Daoy (cell line): ENCODE results near the gene ZNF280A. TPM values are rescaled to one million over a fixed set of nuclear protein-coding genes. Genes with fewer than 3 reads are reported as not detected.
"Not testable (repeated sequence)": the region's sequence is repeated elsewhere in the genome, so short reads cannot be mapped to it uniquely, and the experiment has no call there.

Experiments
- DNase-seq: peaks from one replicate; pipeline ENCODE4 v3.0.0-alpha.2; 2015; ENCODE audit warnings: low read depth
- total RNA-seq: library from RNA; depleted of rRNA; stranded (reverse); fragments of >200 nt; shearing (Covaris generic); gene quantifications from 2 replicates; pipeline ENCODE4 v1.2.3, GENCODE V29; 2014

Gene ZNF280A
- total RNA-seq, 1 experiment from 2014 or later: 0.06 TPM

DNA sequence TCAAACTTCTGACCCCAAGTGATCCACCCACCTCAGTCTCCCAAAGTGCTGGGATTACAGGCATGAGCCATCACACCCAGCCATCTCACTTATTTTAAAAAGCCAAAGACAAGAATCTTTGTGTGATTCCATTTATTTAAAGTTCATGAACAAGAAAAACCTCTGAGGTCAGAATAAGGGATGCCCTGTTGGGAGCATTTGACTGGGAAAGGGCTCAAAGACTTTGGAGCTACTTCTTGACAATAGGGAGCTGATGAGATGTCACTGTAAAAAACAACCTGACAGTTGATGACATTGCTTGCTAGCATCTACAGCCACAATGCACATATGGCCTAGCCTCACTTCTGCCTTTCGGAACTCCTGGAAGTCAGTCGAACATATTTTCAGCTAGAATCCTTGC lies 6.5 kb downstream of the ZNF280A start:
- DNase-seq: no peak

DNA sequence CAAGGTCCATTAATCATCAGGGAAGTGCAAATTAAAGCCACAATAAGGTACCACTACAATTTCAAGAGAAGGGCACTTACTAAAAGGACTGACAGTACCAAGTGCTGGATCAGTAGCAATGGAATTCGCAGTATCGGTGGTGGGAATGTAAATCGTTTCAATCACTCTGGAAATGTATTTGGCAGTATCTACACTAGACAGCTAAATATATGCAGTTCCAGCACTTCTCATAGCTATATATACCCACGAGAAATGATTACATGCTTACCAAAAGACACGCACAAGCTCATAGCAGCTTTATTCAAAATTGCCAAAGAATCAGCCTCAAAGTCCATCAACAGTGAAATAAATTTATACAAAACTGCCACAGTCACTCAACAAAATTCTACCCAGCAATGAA lies 7.1 kb downstream of the ZNF280A start:
- DNase-seq: no peak

DNA sequence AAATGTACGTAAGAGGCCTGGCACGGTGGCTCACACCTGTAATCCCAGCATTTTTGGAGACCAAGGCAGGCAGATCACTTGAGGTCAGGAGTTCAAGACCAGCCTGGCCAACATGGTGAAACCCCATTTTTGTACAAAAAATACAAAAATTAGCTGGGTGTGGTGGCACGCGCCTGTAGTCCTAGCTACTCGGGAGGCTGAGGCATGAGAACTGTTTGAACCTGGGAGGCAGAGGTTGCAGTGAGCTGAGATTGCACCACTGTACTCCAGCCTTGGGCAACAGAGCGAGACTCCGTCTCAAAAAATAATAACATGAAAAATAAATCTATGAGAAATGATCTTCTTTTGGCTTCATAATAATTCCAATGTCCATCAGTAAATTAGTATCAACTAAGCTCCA lies 9.2 kb downstream of the ZNF280A start:
- DNase-seq: not testable (repeated sequence)

DNA sequence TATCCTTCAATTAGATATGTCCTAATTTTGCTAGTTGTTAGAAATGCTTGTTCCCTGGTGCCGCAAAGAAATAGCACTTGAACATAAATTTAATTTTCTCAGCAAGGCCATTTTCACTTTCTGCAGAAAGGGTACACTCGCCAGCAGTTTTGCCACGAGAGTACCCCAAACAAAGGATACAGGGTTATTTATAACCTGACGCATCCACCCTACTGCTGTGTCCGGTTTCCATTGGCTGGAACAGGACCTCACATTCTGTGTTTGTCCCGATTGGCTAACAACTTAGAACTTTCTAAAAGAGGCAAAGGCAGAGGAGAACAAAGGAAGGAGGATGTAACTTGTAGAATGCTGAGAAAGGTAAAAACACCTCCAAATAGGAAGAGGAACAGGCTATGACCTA lies 10.2 kb downstream of the ZNF280A start:
- not testable (repeated sequence) for DNase-seq

DNA sequence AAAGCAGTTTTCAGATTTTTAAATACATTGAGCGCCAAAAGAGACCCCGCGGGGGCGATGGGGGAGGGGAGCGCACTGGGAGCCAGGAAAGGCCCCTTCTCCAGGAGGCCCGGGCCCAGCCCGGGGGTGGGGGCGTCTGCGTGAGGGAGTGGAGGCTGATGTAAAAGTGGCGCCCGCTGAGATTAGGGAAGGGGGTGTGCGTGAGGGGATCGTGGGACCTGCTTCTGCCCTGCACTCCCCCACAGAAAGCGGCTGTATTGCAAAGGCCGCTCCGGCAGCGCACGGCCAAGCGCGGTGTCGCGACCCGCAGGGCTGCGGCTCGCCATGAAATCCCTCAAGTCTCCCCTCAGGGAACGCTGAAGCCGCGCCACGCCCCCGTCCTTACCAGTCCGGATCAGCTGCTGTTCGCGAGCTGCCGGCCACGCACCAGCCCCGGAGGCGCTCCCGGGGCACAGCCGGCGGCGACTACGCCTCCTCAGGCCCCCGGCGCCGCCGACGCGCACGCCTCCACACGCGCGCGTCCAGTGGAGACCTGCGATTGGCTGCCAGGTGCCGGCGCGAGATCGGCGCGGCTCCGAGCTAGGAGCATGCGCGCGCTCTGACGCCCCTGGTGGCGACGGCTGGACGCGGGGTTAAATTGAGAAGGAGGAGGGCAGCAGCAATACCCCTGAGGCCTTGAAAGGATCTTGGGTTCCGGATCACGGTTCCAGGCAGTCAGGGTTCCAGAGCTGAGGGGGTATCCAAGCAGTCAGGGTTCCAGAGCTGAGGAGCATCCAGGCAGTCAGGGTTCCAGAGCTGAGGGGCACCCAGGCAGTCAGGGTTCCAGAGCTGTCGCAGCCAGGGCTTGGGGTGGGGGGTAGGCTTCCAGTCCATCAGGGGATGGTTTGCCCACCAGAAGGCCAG lies 11.5 kb downstream of the ZNF280A start, which contains the start of gene ZNF280B:
Gene ZNF280B, minus strand, starts transcription at position 469 of the 903 bp plus-strand sequence. CDS start 19,344 bp downstream, outside the sequence.
- peak; percentile 92 for DNase-seq

DNA sequence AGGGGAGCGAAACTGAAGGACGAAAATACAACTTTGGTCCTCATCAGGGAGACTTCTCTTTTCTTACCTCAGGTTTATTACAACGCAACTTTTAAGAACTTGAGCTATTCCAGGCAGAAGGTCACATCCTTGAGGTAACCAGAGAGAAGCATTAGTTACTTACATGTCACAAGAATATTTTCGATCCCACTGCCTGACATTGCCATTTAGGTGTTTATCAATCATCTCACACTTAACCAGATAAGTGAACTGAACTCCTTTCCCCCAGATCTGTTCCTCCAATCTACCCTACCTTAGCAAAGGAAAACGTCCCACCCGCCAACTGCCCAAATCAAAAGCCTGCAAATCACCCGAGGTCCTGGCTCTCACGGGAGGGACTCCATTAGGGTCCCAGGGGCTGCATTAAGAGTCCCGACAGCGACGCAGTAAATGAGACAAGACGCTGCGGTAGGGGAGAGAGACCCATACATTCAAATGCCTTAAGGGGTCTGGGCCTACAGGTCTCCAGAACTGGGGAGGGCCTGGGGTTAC lies 12.3 kb downstream of the ZNF280A start:
- DNase-seq: no peak

DNA sequence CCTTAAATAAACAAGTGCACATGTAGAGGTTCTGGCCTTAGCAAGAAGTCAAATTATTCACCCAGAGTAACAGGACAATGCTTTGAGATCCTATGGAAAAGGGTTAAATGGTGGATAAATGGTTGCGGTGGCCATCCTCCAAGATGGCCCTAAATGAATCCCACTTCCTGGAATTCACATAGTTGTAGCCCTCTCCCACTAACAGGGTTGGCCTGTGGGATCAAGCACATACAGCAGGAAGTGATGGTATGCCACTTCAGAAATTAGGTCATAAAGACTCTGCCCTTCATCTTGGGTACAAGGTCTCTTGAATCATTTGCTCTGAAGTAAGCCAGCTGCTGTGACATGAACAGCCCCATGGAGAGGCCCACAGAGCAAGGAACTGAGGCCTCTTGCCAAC lies 13.3 kb downstream of the ZNF280A start:
- no peak for DNase-seq

DNA sequence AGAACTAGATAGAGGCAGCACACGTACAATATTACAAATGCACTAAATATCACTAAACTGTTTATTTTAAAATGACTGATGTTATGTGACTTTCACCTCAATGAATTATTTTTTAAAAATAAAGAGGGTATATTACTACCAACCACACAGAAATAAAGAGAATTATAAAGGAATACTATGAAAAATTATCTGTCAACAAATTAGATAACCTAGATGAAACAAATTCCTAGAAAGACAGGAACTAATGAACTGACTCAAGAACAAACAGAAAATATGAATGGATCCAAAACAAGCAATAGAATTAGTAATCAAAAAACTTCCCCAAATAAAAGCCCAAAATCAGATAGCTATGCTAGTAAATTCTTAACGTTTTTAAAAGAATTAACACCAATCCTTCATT lies 21.8 kb downstream of the ZNF280A start:
- no peak for DNase-seq

DNA sequence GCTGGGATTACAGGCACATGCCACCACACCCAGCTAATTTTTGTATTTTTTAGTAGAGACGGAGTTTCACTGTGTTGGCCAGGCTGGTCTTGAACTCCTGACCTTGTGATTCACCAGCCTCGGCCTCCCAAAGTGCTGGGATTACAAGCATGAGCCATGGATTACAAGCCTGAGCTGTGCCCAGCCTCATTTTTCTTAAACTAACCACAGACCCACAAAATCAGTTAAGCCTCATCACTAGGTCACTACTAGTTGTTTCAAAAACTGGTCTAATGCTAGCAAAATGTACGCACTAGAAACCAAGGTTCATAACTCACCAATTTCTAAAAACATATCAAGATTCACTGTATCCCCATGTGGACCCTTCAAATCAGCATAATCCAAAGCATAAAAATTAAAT lies 28.5 kb downstream of the ZNF280A start:
- DNase-seq: not testable (repeated sequence)

DNA sequence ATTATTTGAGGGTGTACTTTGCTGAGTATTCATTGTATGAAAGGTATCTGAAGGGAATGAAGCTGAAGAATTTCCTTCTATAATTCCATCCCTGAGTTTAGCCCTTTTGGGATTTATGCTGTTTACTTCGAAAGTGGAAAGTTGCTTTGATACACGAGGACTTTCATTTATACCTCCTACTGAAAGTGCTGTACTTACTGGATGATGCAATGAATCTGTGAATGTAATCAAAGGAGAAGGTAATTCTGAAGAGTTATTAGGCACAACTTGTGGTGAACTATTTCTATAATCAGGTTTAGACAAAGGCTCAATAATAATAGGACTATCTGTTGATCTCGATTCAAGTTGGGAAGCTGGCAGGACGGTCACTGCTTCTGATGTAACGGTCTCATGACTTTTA lies 31.3 kb downstream of the ZNF280A start:
- DNase-seq: no peak

DNA sequence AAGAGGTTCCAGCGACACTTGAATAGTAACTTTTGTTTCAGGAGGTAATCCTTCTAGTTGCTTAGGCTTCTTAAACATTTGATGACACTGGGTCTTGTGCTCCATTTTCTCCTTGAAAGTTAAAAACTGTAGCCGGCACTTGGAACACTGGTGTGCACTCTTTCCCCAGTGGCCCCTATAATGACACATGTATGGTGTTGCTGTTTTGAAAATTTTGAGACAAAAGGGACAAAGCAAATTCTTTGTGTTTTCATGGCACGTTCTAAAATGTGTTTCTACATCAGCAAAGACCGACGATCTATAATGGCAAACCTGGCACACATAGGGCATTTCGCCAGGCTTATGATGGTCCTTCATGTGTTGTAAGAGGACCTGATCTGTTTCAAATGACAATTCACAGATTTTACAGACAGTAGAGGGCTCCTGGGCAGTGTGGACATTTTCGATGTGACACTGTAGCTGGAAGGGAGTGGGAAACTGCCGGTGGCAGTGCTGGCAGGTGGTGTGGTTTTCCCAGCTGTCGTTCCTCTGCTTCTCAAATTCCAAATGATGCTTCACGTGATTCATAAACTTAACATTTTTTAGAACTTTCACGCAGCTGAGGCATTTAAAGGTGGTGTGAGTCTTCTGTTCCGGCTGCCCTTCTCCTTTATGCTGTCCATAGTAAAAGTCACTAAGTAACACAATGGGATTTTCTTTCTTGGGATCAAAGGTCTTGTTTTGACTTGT lies 32.0 kb downstream of the ZNF280A start:
- DNase-seq: no peak

DNA sequence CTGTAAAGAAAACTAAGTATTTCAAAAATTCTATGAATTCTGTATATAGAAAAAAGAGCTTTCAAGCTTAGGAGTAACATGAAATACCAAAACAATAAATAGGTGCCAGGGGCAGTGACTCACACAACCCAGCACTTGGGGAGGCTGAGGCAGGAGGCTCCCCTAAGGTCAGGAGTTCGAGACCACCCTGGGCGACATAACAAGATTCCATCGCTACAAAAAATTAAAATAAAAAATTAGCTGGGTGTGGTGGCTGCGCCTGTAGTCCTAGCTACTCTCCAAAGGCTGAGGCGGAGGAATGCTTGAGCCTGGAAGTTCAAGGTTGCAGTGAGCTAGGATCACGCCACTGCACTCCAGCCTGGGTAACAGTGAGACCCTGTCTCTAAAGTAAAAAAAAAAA lies 33.0 kb downstream of the ZNF280A start:
- no peak for DNase-seq

DNA sequence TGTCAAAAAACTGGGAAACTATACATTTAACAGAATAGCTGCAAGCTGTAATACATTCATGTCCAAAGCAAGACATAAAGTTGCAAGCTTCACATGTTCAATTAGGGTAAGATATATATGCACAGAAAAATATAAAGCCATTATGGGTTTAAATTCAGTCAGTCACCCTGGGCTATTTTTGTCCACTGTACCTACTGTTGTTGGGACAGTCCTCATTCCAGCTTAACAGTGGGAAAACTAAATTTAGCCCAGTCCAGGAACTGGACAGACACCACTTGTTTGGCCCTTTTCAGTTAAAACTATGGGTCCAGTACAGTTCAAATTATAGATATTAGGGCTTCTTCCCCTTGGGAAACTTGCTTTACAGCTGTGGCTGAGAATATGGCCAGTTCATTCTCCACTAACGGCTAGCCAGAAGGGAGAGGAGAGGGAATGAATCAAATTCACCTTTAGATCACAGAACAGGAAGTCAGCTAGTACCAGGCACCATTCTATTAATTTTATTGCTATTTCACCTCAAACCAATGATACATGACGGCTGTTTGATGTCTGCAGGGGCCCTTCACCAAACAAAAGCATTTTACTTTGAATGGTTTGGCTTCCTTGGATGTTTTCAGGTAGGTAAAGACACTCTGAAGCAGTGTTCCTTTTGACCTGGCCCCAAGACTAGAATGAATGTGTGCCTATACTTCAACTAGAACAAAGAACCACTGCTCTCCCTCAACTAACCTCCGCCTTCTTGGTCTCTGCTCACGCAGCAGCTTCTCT lies 33.8 kb downstream of the ZNF280A start:
- DNase-seq: no peak

DNA sequence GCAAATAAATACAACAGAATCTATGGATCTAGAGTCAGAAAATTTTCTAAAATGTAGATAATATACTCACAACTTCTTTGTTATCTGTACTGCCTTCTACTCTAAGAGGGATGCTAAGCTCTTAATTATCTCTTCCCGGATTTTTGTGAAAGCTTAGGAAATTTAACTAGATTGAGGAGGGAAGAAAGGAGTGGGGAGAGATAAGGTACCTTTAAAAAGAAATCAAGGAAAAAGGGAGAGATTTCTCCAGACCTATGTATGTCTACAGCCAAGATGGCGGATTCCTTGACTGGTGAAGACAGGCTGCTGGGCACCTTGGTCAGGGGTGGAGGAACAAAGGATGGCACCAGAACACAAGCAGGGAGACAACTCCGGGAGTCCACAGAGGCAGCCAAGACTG lies 34.5 kb downstream of the ZNF280A start:
- no peak for DNase-seq

DNA sequence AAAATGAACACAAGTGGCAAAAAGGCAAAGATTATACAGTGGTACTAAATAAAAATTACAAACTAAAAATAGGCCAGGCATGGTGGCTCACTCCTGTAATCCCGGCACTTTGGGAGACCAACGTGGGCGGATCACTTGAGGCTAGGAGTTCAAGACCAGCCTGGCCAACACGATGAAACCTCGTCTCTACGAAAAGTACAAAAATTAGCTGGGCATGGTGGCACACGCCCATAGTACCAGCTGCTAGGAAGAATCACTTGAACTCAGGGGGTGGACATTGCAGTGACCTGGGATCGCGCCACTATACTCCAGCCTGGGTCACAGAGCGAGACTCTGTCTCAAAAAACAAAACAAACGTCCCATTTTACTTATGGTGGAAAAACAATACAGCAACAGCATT lies 36.0 kb downstream of the ZNF280A start:
- no peak for DNase-seq

DNA sequence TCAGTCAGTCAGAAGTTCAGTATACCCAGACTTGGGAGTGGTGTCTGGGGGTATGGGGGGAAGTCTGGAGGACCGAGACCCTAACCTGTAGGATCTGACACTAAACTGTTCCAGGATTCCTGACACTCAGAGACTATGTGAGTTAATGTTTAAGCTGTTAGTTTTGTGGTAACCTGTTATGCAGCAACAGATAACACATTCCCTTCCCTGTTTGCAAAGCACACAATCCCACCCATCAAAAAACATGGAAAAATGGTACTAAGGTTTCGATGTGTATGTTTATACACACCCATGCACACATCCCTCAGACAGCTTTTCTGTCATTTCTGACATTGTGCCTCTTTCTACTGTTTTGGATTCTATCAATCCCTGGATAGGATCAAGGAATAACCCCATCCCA lies 39.1 kb downstream of the ZNF280A start:
- no peak for DNase-seq

DNA sequence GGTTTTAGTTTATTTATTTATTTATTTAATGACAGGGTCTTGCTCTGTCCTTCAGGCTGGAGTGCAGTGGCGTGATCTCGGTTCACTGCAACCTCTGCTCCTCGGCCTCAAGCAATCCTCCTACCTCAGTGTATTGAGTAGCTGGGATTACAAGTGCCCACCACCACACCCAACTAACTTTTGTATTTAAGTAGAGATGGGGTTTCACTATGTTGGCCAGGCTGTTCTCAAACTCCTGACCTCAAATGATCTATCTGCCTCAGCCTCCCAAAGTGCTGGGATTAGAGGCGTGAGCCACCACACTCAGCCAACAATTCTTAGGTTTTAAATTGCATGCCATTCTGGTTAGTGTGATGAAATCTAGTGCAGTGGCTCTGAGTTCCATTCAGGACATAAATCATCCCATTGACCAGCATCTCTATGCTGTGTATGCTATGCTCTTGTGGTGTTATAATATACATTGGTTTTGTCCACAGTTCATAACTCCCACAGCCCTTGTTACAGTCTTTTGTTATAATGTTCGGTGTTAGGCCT lies 40.0 kb downstream of the ZNF280A start:
- no peak for DNase-seq

DNA sequence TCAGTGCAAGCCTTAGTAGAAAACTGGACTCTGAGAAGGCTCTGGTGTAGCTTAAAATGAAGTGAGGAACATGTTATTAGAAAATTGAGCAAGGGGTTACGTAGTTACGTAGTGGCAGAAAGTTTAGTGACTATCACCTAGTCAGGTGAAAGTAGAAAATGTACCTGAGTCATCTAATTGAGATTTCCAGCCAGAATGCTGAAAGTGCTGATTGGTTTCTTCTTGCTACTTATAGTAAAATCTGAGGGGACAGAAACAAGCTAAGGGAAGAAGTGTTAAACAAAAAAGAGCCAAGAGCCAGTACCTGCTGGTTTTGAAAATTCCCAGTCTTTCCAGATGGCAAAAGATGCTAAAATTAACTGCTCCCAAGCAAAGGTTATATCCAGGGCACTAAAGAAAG lies 41.0 kb downstream of the ZNF280A start:
- DNase-seq: no peak

DNA sequence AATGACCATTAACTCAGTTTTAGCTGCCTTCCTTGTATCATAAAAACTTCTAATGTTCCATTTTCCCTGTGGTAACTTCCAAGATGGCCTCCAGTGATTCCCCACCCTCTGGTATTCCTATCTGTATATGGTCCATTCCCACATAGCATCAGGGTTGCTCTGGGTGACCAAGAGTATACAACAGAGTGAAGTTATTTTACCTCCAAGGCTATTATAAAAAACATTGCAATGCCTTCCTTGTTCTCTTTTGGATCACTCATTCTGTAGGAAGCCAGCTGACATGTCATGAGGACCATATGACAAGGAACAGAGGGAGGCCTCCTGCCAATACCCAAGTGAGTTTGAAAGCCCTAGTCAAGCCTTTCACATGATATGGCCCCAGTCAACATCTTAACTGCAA lies 41.6 kb downstream of the ZNF280A start:
- DNase-seq: no peak

DNA sequence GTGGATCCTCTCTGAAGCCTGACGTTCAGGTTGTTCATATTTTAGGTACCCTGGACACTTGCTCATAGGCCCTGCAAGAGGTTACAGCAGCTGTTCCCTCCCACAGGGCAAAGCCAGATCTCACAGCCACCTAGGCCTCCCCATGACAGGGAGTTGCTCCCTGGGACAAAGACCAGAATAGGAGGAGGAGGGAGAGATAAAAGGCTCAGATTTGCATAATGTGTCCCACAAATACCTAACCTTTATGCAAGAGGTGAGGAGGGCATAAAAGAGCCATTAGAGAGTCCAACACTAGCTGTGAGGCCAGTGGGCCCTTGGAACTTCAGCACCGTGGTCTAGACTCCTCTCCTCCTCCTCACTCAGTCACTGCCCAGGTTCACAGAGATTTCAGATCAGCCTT lies 45.3 kb downstream of the ZNF280A start:
- no peak for DNase-seq

DNA sequence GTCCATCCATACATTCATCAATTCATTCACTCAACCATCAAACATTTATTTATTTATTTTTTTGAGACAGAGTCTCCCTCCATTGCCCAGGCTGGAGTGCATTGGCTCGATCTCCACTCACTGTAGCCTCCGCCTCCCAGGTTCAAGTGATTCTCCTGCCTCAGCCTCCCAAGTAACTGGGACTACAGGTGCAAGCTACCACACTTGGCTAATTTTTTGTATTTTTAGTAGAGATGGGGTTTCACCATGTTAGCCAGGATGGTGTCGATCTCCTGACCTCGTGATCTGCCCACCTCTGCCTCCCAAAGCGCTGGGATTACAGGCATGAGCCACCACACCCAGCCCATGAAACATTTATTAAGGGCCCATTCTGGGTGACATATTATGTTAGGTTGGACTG lies 49.0 kb downstream of the ZNF280A start:
- DNase-seq: not testable (repeated sequence)

DNA sequence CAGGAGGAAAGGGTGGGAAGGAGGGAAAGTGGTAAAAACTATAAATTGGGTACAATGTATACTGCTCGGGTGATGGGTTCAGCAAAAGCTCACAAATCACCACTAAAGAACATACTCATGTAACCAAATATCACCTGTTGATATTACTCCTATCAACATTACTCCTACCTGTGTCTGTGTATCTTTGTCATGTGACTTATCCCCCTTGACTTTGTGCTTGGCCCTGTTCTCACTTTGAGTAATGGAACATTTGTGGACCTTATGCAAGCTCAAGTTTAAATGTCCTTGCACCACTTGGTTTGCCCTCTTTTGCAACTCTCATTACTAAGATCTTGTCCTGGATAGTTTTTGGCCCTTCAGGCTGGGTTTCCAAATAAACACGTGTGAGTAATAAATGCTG lies 50.5 kb downstream of the ZNF280A start:
- DNase-seq: no peak
